ENCODE results near the gene PMM2. TPM values are rescaled to one million over a fixed set of nuclear protein-coding genes. Genes with fewer than 3 reads are reported as not detected.
"Not testable (repeated sequence)": the region's sequence is repeated elsewhere in the genome, so short reads cannot be mapped to it uniquely, and the experiment has no call there.

The PMM2 gene
- total RNA-seq, 1 experiment from 2014 or later: 53.8 TPM

- POLR2A ChIA-PET: interaction anchor here (0.6 to 2.3 kb wide), 10 partner anchors 9 to 222 kb away, joined by 3 to 20 read pairs (median 4); partner anchors contain the start of gene HAPSTR1
- CTCF ChIA-PET: interaction anchor here (0.7 to 5.8 kb wide), 22 partner anchors 10 to 265 kb away, joined by 3 to 58 read pairs (median 5); partner anchors contain the start of gene HAPSTR1
- Mint-ChIP-seq H3K27me3 (ENCODE audit: low read depth) (no peaks in the 10 kb centered on the region), H3K27ac (peak overlapping the region; percentile 99), H3K4me1 (peaks cover 32% of the 10 kb centered on the region), H3K4me3 (peak overlapping the region; percentile 87), H3K36me3 (no peaks in the 10 kb centered on the region), H3K9me3 (no peaks in the 10 kb centered on the region)
- 0 out of 2 replicates have a peak, but pooled peaks have one; percentile 51 for TF ChIP-seq RELA (CRISPR knock-in tag; IDR thresholded peaks at IDR 0.05; ENCODE audit: borderline replicate concordance)
- 0 out of 2 replicates have a peak, but pooled peaks have one; percentile 13 for TF ChIP-seq E2F5 (CRISPR knock-in tag; IDR thresholded peaks at IDR 0.05)
- no peak for TF ChIP-seq USF2 (CRISPR knock-in tag; IDR thresholded peaks at IDR 0.05)
- DNase-seq (ENCODE audit: low spot score): peak; percentile 68
- peak; percentile 19 for ATAC-seq
These were observed 71.8 kb downstream of the PMM2 start for GRCh38 chr16:8869212-8869987.

- H3K4me3 Mint-ChIP-seq; H3K27ac Mint-ChIP-seq; H3K36me3 Mint-ChIP-seq; H3K9me3 Mint-ChIP-seq; ATAC-seq; H3K27me3 Mint-ChIP-seq (ENCODE audit: low read depth); DNase-seq (ENCODE audit: low spot score): not testable (repeated sequence)
- H3K4me1 Mint-ChIP-seq: peaks cover 28% of the 10 kb centered on the region
- POLR2A ChIA-PET: interaction anchor here (2.3 kb wide), 1 partner anchor 9 kb away, joined by 10 read pairs; no protein-coding TSS in a partner anchor
- CTCF ChIA-PET: interaction anchor here (0.7 to 5.8 kb wide), 6 partner anchors 10 to 143 kb away, joined by 3 to 58 read pairs (median 10); no protein-coding TSS in a partner anchor
These were observed 72.3 kb downstream of the PMM2 start for GRCh38 chr16:8869988-8870241.

GRCh38 chr16:8872071-8872470 is 74.4 kb downstream of the PMM2 start:
- POLR2A ChIA-PET: no interaction called here
- TF ChIP-seq FOXP4 (CRISPR knock-in tag; IDR thresholded peaks at IDR 0.05) (no peak), FOXK1 (CRISPR knock-in tag; IDR thresholded peaks at IDR 0.05) (no peak), SMAD4 (CRISPR knock-in tag; IDR thresholded peaks at IDR 0.05) (no peak), MXD4 (CRISPR knock-in tag; IDR thresholded peaks at IDR 0.05; ENCODE audit: borderline replicate concordance) (no peak), KAT7 (CRISPR knock-in tag; IDR thresholded peaks at IDR 0.05; ENCODE audit: borderline replicate concordance) (no peak), ATF6 (CRISPR knock-in tag; IDR thresholded peaks at IDR 0.05) (no peak)
- no peak overlapping the region for H3K27ac Mint-ChIP-seq
- ATAC-seq (no peak), DNase-seq (ENCODE audit: low spot score) (no peak)
- H3K36me3 Mint-ChIP-seq: no peaks in the 10 kb centered on the region
- no peak overlapping the region for H3K4me3 Mint-ChIP-seq
- CTCF ChIA-PET: interaction anchor here (1.0 to 5.8 kb wide), 2 partner anchors 7 to 10 kb away, joined by 3 to 58 read pairs; partner anchors contain the start of gene LITAFD
- no peaks in the 10 kb centered on the region for H3K9me3 Mint-ChIP-seq
- no peaks in the 10 kb centered on the region for H3K27me3 Mint-ChIP-seq (ENCODE audit: low read depth)
- peaks cover 13% of the 10 kb centered on the region for H3K4me1 Mint-ChIP-seq
